H9 (cell line): ENCODE measurements around the gene SIGLEC7. TPM values are rescaled to one million over a fixed set of nuclear protein-coding genes. Genes with fewer than 3 reads are reported as not detected.

Experiments
- DNase-seq: peaks from one replicate; pipeline ENCODE4 v3.0.0-alpha.2; 2017
- H2AFZ ChIP-seq: one replicate; pipeline ENCODE4 v1.6.1; 2013; ENCODE audit warnings: mild to moderate bottlenecking, low read length, control low read depth, moderate library complexity
- H2AK5ac ChIP-seq: 2 replicates; pipeline ENCODE4 v1.6.1; 2013; ENCODE audit warnings: low read length, control low read depth, mixed read lengths; ENCODE audit not compliant: insufficient read length
- H2BK120ac ChIP-seq: one replicate; pipeline ENCODE4 v1.6.1; 2013; ENCODE audit warnings: low read depth, mild to moderate bottlenecking, low read length, control low read depth, inconsistent platforms; ENCODE audit not compliant: poor library complexity, severe bottlenecking
- H2BK12ac ChIP-seq: 2 replicates; pipeline ENCODE4 v1.6.1; 2013; ENCODE audit warnings: low read length, control low read depth, mixed read lengths, low read depth; ENCODE audit not compliant: insufficient read length
- H2BK15ac ChIP-seq: 2 replicates; pipeline ENCODE4 v1.6.1; 2013; ENCODE audit warnings: low read depth, low read length, control low read depth
- H2BK20ac ChIP-seq: one replicate; pipeline ENCODE4 v1.6.1; 2013; ENCODE audit warnings: low read depth, mild to moderate bottlenecking, low read length, control low read depth, inconsistent platforms; ENCODE audit not compliant: poor library complexity, severe bottlenecking
- H2BK5ac ChIP-seq: 2 replicates; pipeline ENCODE4 v1.6.1; 2013; ENCODE audit warnings: low read length, control low read depth, mixed read lengths; ENCODE audit not compliant: insufficient read length
- H3K14ac ChIP-seq: 2 replicates; pipeline ENCODE4 v1.6.1; 2013; ENCODE audit warnings: low read length, control low read depth; ENCODE audit not compliant: insufficient read depth
- H3K18ac ChIP-seq: 2 replicates; pipeline ENCODE4 v1.6.1; 2013; ENCODE audit warnings: low read depth, mild to moderate bottlenecking, mixed read lengths, low read length, control low read depth; ENCODE audit not compliant: insufficient read length
- H3K23ac ChIP-seq: 2 replicates; pipeline ENCODE4 v1.6.1; 2013; ENCODE audit warnings: low read length, control low read depth, mixed read lengths, low read depth; ENCODE audit not compliant: insufficient read length
- H3K23me2 ChIP-seq: 2 replicates; pipeline ENCODE4 v1.6.1; 2013; ENCODE audit warnings: low read depth, mild to moderate bottlenecking, mixed read lengths, low read length, control low read depth; ENCODE audit not compliant: insufficient read length, poor library complexity, severe bottlenecking
- H3K27ac ChIP-seq: 2 replicates; pipeline ENCODE4 v1.5.1; 2013; ENCODE audit warnings: low read length, control low read depth, mixed read lengths, low read depth; ENCODE audit not compliant: insufficient read length
- H3K27me3 ChIP-seq: 2 replicates; pipeline ENCODE4 v1.6.1; 2013; ENCODE audit warnings: low read length, control low read depth, inconsistent platforms; ENCODE audit not compliant: insufficient read depth
- H3K4ac ChIP-seq: 2 replicates; pipeline ENCODE4 v1.6.1; 2013; ENCODE audit warnings: low read depth, mild to moderate bottlenecking, control low read depth, inconsistent platforms, low read length, moderate library complexity
- H3K4me1 ChIP-seq: 2 replicates; pipeline ENCODE4 v1.6.1; 2013; ENCODE audit warnings: low read length, control low read depth, inconsistent platforms; ENCODE audit not compliant: insufficient read depth
- H3K4me2 ChIP-seq: 2 replicates; pipeline ENCODE4 v1.6.1; 2013; ENCODE audit warnings: low read length, control low read depth, mixed read lengths; ENCODE audit not compliant: insufficient read length, insufficient read depth
- H3K56ac ChIP-seq: 2 replicates; pipeline ENCODE4 v1.6.1; 2013; ENCODE audit warnings: low read depth, mild to moderate bottlenecking, mixed read lengths, low read length, control low read depth; ENCODE audit not compliant: insufficient read length
- H3K79me1 ChIP-seq: 2 replicates; pipeline ENCODE4 v1.6.1; 2013; ENCODE audit warnings: low read depth, mild to moderate bottlenecking, moderate library complexity, low read length, control low read depth, inconsistent platforms; ENCODE audit not compliant: insufficient read depth, poor library complexity, severe bottlenecking
- H3K79me2 ChIP-seq: 2 replicates; pipeline ENCODE4 v1.6.1; 2013; ENCODE audit warnings: low read length, control low read depth, inconsistent platforms; ENCODE audit not compliant: insufficient read depth
- H3K9ac ChIP-seq: 2 replicates; pipeline ENCODE4 v1.6.1; 2013; ENCODE audit warnings: low read length, control low read depth, mixed read lengths; ENCODE audit not compliant: insufficient read length; ENCODE audit errors: extremely low read depth
- H3K9me3 ChIP-seq: one replicate; pipeline ENCODE4 v1.6.1; 2013; ENCODE audit warnings: low read depth, low read length, inconsistent platforms; ENCODE audit not compliant: control insufficient read depth
- H3T11ph ChIP-seq: one replicate; pipeline ENCODE4 v1.6.1; 2013; ENCODE audit warnings: mild to moderate bottlenecking, low read length, control low read depth, inconsistent platforms
- H4K20me1 ChIP-seq: one replicate; pipeline ENCODE4 v1.6.1; 2013; ENCODE audit not compliant: control insufficient read depth, insufficient read length, insufficient read depth
- H4K5ac ChIP-seq: 2 replicates; pipeline ENCODE4 v1.6.1; 2013; ENCODE audit warnings: low read depth, mild to moderate bottlenecking, mixed read lengths, low read length, control low read depth; ENCODE audit not compliant: insufficient read length
- H4K8ac ChIP-seq: replicated peaks from 2 replicates; pipeline ENCODE4 v1.6.1; 2013; ENCODE audit warnings: low read length, control low read depth, mixed read lengths, low read depth; ENCODE audit not compliant: insufficient read length
- H4K91ac ChIP-seq: 2 replicates; pipeline ENCODE4 v1.6.1; 2013; ENCODE audit warnings: low read depth, mild to moderate bottlenecking, moderate library complexity, mixed read lengths, low read length, control low read depth; ENCODE audit not compliant: insufficient read length
- H3K27ac Mint-ChIP-seq, 3 experiments: 2 replicates in 2 of 3; 3 replicates in 1 of 3; pipeline ENCODE4 v1.8.0; 2020 to 2021; ENCODE audit warnings: mixed read lengths in 3 of 3, mild to moderate bottlenecking in 1 of 3, moderate library complexity in 1 of 3
- H3K27me3 Mint-ChIP-seq: 2 replicates; pipeline ENCODE4 v1.8.0; 2021; ENCODE audit warnings: low read depth, mild to moderate bottlenecking, moderate library complexity, mixed read lengths
- H3K36me3 Mint-ChIP-seq, 3 experiments: 2 replicates in 2 of 3; 3 replicates in 1 of 3; pipeline ENCODE4 v1.8.0; 2020 to 2021; ENCODE audit warnings: low read depth in 3 of 3, mixed read lengths in 3 of 3; ENCODE audit not compliant: insufficient read depth in 1 of 3
- H3K4me1 Mint-ChIP-seq, 2 experiments: 2 replicates each; pipeline ENCODE4 v1.8.0; 2020; ENCODE audit warnings: mixed read lengths in 2 of 2
- H3K4me3 Mint-ChIP-seq, 2 experiments: 2 replicates in 1 of 2; 3 replicates in 1 of 2; pipeline ENCODE4 v1.8.0; 2020 to 2021; ENCODE audit warnings: mild to moderate bottlenecking in 2 of 2, mixed read lengths in 2 of 2, moderate library complexity in 1 of 2
- H3K9me3 Mint-ChIP-seq, 2 experiments: 2 replicates in 1 of 2; 3 replicates in 1 of 2; pipeline ENCODE4 v1.8.0; 2020; ENCODE audit warnings: mild to moderate bottlenecking in 2 of 2, mixed read lengths in 2 of 2, moderate library complexity in 1 of 2
- WGBS: extraction: QIAGEN DNeasy Blood & Tissue Kit; methylation state at CpG from one replicate; pipeline ENCODE4 v1.1.7; 2013; ENCODE audit warnings: missing lambda C conversion rate, low lambda C conversion rate, mixed read lengths; ENCODE audit not compliant: insufficient read length; ENCODE audit errors: extremely low coverage; 5-methylcytosine and 5-hydroxymethylcytosine counted together
- total RNA-seq: library from RNA; stranded (reverse); gene quantifications from 2 replicates; pipeline ENCODE4 v1.2.1, GENCODE V29; 2021
- TF ChIP-seq, protein P1 (sequence below): fragments of 200-600 bp; sonication (generic); conservative IDR thresholded peaks from 3 replicates; pipeline ENCODE4 v1.8.0; 2021; ENCODE audit warnings: antibody characterized with exemption, mild to moderate bottlenecking

Gene SIGLEC7
- total RNA-seq, 1 experiment from 2014 or later = not detected

DNA sequence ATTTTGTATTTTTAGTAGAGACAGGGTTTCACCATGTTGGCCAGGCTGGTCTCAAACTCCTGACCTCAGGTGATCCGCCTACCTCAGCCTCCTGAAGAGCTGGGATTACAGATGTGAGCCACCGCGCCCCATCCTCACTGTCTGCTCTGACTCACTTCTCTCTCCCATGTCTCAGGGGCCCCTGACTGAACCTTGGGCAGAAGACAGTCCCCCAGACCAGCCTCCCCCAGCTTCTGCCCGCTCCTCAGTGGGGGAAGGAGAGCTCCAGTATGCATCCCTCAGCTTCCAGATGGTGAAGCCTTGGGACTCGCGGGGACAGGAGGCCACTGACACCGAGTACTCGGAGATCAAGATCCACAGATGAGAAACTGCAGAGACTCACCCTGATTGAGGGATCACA is 12.4 kb upstream of the SIGLEC7 start:
- Histone ChIP-seq H3K4me1 (no peaks in the 10 kb centered on the region), H3K18ac (no peak overlapping the region), H3K23ac (no peak overlapping the region), H4K5ac (no peak overlapping the region), H3K14ac (no peak overlapping the region), H3K79me1 (no peaks in the 10 kb centered on the region), H4K91ac (no peak overlapping the region), H2BK120ac (no peak overlapping the region), H3K79me2 (no peaks in the 10 kb centered on the region), H3K4ac (no peak overlapping the region), H3T11ph (no peak overlapping the region), H3K23me2 (no peaks in the 10 kb centered on the region), H2BK20ac (no peak overlapping the region), H3K27ac (no peak overlapping the region), H2BK12ac (no peak overlapping the region), H2BK5ac (no peak overlapping the region), H3K4me2 (no peak overlapping the region), H4K20me1 (no peaks in the 10 kb centered on the region), H3K27me3 (no peaks in the 10 kb centered on the region), H2AFZ (no peak overlapping the region), H3K9me3 (no peaks in the 10 kb centered on the region), H2AK5ac (no peak overlapping the region), H2BK15ac (no peak overlapping the region), H3K56ac (no peak overlapping the region), H4K8ac (no peak overlapping the region), H3K9ac (no peak overlapping the region)
- Mint-ChIP-seq H3K9me3 (no peaks in the 10 kb centered on the region), H3K36me3 (peaks cover 0 to 1% (median 0%) of the 10 kb centered on the region in 3 experiments; a peak in 1 of 7 replicates), H3K4me3 (no peak overlapping the region), H3K27ac (no peak overlapping the region), H3K4me1 (peaks cover 0 to 3% of the 10 kb centered on the region in 2 experiments; a peak in 1 of 4 replicates), H3K27me3 (peaks cover 36% of the 10 kb centered on the region)
- no CpG with 5 or more reads among the region's 8 CpGs for WGBS
- DNase-seq = no peak
- TF ChIP-seq, protein P1, sequence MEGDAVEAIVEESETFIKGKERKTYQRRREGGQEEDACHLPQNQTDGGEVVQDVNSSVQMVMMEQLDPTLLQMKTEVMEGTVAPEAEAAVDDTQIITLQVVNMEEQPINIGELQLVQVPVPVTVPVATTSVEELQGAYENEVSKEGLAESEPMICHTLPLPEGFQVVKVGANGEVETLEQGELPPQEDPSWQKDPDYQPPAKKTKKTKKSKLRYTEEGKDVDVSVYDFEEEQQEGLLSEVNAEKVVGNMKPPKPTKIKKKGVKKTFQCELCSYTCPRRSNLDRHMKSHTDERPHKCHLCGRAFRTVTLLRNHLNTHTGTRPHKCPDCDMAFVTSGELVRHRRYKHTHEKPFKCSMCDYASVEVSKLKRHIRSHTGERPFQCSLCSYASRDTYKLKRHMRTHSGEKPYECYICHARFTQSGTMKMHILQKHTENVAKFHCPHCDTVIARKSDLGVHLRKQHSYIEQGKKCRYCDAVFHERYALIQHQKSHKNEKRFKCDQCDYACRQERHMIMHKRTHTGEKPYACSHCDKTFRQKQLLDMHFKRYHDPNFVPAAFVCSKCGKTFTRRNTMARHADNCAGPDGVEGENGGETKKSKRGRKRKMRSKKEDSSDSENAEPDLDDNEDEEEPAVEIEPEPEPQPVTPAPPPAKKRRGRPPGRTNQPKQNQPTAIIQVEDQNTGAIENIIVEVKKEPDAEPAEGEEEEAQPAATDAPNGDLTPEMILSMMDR = no peak
